ENCODE results near the gene CAPN14.

DNA sequence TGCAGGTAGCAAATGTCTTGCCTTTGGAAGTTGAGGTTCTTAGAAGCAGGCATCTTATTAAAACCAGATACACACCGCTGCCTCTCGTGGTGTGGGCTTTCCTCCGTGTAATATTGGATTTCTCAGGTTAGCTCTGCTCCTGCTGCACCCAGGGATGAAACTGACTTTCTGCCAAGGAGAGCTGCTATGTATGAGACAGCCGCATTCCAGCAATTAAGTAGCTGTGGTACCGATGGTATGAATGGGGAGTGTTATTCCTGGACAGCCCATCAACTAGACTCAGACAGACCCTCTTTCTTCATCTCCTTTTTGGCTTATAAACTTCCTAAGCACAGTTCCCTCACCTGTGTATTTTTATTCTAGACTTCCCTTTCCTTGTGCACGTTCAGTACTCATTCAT lies 9.8 kb upstream of the CAPN14 start:
- TF ChIP-seq, protein P1, sequence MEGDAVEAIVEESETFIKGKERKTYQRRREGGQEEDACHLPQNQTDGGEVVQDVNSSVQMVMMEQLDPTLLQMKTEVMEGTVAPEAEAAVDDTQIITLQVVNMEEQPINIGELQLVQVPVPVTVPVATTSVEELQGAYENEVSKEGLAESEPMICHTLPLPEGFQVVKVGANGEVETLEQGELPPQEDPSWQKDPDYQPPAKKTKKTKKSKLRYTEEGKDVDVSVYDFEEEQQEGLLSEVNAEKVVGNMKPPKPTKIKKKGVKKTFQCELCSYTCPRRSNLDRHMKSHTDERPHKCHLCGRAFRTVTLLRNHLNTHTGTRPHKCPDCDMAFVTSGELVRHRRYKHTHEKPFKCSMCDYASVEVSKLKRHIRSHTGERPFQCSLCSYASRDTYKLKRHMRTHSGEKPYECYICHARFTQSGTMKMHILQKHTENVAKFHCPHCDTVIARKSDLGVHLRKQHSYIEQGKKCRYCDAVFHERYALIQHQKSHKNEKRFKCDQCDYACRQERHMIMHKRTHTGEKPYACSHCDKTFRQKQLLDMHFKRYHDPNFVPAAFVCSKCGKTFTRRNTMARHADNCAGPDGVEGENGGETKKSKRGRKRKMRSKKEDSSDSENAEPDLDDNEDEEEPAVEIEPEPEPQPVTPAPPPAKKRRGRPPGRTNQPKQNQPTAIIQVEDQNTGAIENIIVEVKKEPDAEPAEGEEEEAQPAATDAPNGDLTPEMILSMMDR (IDR thresholded peaks at IDR 0.05): no peak
- no peak for TF ChIP-seq ZFX (IDR thresholded peaks at IDR 0.05; ENCODE audit: borderline replicate concordance)

All from 22Rv1 (cell line).